ENCODE measurements around the gene SRCIN1.

The SRCIN1 gene

GRCh38 chr17:38538906-38539305 is 66.8 kb downstream of the SRCIN1 start:
- DNase-seq (ENCODE audit: low read depth, low spot score) = no peak
- H3K4me3 ChIP-seq (ENCODE audit: low read depth, low read length) = no peak overlapping the region
- ChIA-PET POLR2A (no interaction called here), CTCF (interaction anchor here (0.8 to 18.9 kb wide), 3 partner anchors 16 to 129 kb away, joined by 3 to 202 read pairs (median 4); no protein-coding TSS in a partner anchor)
- no peak for TF ChIP-seq CTCF (IDR thresholded peaks at IDR 0.05; ENCODE audit: insufficient read depth, low read length, missing control alignments)

DNA sequence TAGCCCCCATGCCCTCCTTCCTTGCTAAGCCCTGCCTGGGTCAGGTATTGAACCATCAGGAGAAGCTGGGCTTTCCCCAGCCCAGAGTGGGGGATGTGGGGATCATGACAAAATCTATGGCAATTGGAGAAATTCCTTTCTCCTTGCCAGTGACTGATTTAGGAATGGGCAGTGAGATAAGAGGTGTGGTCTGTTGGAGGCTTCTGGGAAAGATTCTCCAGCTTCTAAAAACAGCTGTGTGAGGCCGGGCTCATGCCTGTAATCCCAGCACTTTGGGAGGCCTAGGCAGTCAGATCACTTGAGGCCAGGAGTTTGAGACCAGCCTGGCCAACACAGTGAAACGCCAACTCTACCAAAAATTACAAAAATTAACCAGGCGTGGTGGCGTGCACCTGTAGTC is 69.1 kb downstream of the SRCIN1 start:
- TF ChIP-seq CTCF (IDR thresholded peaks at IDR 0.05; ENCODE audit: insufficient read depth, low read length, missing control alignments) = no peak
- ChIA-PET POLR2A (no interaction called here), CTCF (interaction anchor here (1.0 to 18.9 kb wide), 12 partner anchors 9 to 187 kb away, joined by 3 to 202 read pairs (median 7); no protein-coding TSS in a partner anchor)
- H3K4me3 ChIP-seq (ENCODE audit: low read depth, low read length) = no peak overlapping the region
- DNase-seq (ENCODE audit: low read depth, low spot score) = no peak

- H3K4me3 ChIP-seq (ENCODE audit: low read depth, low read length) = no peak overlapping the region
- no peak for TF ChIP-seq CTCF (IDR thresholded peaks at IDR 0.05; ENCODE audit: insufficient read depth, low read length, missing control alignments)
- POLR2A ChIA-PET = no interaction called here
- CTCF ChIA-PET = interaction anchor here (0.8 to 18.9 kb wide), 7 partner anchors 19 to 187 kb away, joined by 3 to 202 read pairs (median 3); no protein-coding TSS in a partner anchor
- no peak for DNase-seq (ENCODE audit: low read depth, low spot score)
Observed at GRCh38 chr17:38535886-38536285, 69.9 kb downstream of the SRCIN1 start.

DNA sequence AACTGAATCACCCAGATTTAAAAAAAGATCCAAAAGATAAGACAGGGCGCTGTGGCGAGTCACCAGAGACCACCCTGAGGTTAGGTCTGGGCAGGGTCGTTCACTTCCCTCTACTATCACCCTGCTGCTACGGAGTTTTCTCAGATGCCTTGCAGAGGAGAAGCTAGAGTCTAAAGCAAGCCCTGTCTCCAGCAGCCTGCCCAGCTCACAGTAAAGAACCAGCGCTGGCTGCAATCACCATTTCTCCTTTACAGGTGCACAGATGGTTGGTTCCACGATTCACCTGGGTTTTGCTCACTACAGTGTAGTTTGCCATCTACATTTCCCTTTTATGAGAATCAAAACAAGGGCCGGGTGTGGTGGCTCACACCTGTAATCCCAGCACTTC is 71.3 kb downstream of the SRCIN1 start:
- no peak overlapping the region for H3K4me3 ChIP-seq (ENCODE audit: low read depth, low read length)
- DNase-seq (ENCODE audit: low read depth, low spot score) = no peak
- no peak for TF ChIP-seq CTCF (IDR thresholded peaks at IDR 0.05; ENCODE audit: insufficient read depth, low read length, missing control alignments)
- POLR2A ChIA-PET = no interaction called here
- CTCF ChIA-PET = interaction anchor here (1.0 to 18.9 kb wide), 5 partner anchors 9 to 132 kb away, joined by 3 to 202 read pairs (median 3); no protein-coding TSS in a partner anchor

GRCh38 chr17:38533866-38534497 is 71.8 kb downstream of the SRCIN1 start:
- CTCF ChIA-PET = interaction anchor here (0.6 to 18.9 kb wide), 4 partner anchors 10 to 185 kb away, joined by 3 to 202 read pairs (median 4); no protein-coding TSS in a partner anchor
- no peak for TF ChIP-seq CTCF (IDR thresholded peaks at IDR 0.05; ENCODE audit: insufficient read depth, low read length, missing control alignments)
- H3K4me3 ChIP-seq (ENCODE audit: low read depth, low read length) = no peak overlapping the region
- no peak for DNase-seq (ENCODE audit: low read depth, low spot score)
- POLR2A ChIA-PET = interaction anchor here (0.6 kb wide), 1 partner anchor 132 kb away, joined by 4 read pairs; no protein-coding TSS in a partner anchor

GRCh38 chr17:38533241-38533640 is 72.5 kb downstream of the SRCIN1 start:
- no peak overlapping the region for H3K4me3 ChIP-seq (ENCODE audit: low read depth, low read length)
- CTCF ChIA-PET = interaction anchor here (0.6 to 18.9 kb wide), 2 partner anchors 22 to 184 kb away, joined by 3 to 202 read pairs; no protein-coding TSS in a partner anchor
- POLR2A ChIA-PET = no interaction called here
- no peak for TF ChIP-seq CTCF (IDR thresholded peaks at IDR 0.05; ENCODE audit: insufficient read depth, low read length, missing control alignments)
- DNase-seq (ENCODE audit: low read depth, low spot score) = no peak
